SK-N-MC (cell line): ENCODE measurements around the gene ERBB4.

ENCODE experiments used
- DNase-seq: peaks from one replicate; pipeline ENCODE4 v3.0.0-alpha.2; 2011; ENCODE audit warnings: low read depth, low spot score
- H3K27ac ChIP-seq: fragments of 200-600 bp; sonication (generic); 2 replicates; pipeline ENCODE4 v1.5.1; 2016; ENCODE audit warnings: mixed run types
- H3K36me3 ChIP-seq: fragments of 200-600 bp; sonication (generic); 2 replicates; pipeline ENCODE4 v1.6.1; 2017; ENCODE audit warnings: antibody characterized with exemption, low read length, mixed read lengths; ENCODE audit not compliant: insufficient read depth
- H3K4me3 ChIP-seq: fragments of 200-600 bp; sonication (generic); 2 replicates; pipeline ENCODE4 v1.5.1; 2016
- H3K9ac ChIP-seq: fragments of 200-600 bp; sonication (generic); 2 replicates; pipeline ENCODE4 v1.8.0; 2017; ENCODE audit warnings: mixed run types, mixed read lengths; ENCODE audit not compliant: insufficient read length
- H3K9me3 ChIP-seq: fragments of 200-600 bp; sonication (generic); 2 replicates; pipeline ENCODE4 v1.6.1; 2017; ENCODE audit warnings: low read depth, mild to moderate bottlenecking, antibody characterized with exemption, low read length, moderate library complexity, mixed read lengths
- EZH2 ChIP-seq: fragments of 200-600 bp; sonication (generic); IDR thresholded peaks from one replicate; pipeline ENCODE4 v1.6.1; 2017; ENCODE audit warnings: antibody characterized with exemption
- FOXP2 ChIP-seq: optimal IDR thresholded peaks from 2 replicates; pipeline ENCODE3; 2011; ENCODE audit warnings: mild to moderate bottlenecking, moderate library complexity; ENCODE audit not compliant: insufficient read depth; ENCODE audit errors: extremely low read length, control extremely low read depth
- POLR2AphosphoS5 ChIP-seq: IDR thresholded peaks from 2 replicates; pipeline ENCODE4 v1.6.1; 2012; ENCODE audit warnings: mild to moderate bottlenecking, low read depth, low read length, borderline replicate concordance

ERBB4 gene

GRCh38 chr2:212367431-212367830, 171.2 kb downstream of the ERBB4 start:
- no peak for DNase-seq
- H3K9me3 ChIP-seq = no peaks in the 10 kb centered on the region
- no peak overlapping the region for H3K27ac ChIP-seq
- TF ChIP-seq FOXP2 (no peak), POLR2AphosphoS5 (no peak), EZH2 (no peak)
- no peaks in the 10 kb centered on the region for H3K36me3 ChIP-seq
- H3K4me3 ChIP-seq = no peak overlapping the region
- no peak overlapping the region for H3K9ac ChIP-seq

- DNase-seq = no peak
- H3K9ac ChIP-seq = no peak overlapping the region
- TF ChIP-seq POLR2AphosphoS5 (no peak), FOXP2 (no peak), EZH2 (no peak)
- no peaks in the 10 kb centered on the region for H3K36me3 ChIP-seq
- H3K4me3 ChIP-seq = no peak overlapping the region
- H3K9me3 ChIP-seq = no peaks in the 10 kb centered on the region
- 0 out of 2 replicates have a peak overlapping the region, but pooled peaks have one; percentile 27 for H3K27ac ChIP-seq
Measured at GRCh38 chr2:212364112-212364985, 174.3 kb downstream of the ERBB4 start.

DNA sequence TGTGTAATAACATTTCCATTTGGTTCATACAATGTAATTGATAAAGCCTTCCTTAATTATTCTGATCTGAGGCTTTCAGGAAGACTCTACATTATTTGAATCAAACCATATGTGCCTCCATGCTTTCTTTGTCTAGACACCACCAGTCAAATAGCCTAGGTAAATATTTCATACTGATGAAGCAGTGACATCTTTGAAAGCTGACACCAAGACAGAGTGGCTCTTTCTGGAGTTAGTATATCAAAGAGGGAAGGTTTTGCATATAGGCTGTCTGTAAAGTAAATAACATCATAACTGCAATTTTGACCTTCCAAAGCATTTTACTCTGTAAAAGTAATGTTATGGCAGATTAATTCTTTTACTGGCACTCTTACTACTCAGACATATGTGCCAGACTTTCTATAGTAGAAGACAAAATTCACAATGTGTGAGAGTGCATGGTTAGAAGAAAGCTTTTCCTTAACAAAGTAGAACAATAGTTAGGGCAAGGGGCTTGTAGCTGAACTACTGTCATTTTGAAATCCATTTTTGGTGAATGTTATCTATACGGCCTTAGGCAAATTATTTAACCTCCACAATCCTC, 177.3 kb downstream of the ERBB4 start:
- TF ChIP-seq EZH2 (no peak), FOXP2 (no peak), POLR2AphosphoS5 (no peak)
- Histone ChIP-seq H3K27ac (peak overlapping the region; percentile 60), H3K36me3 (no peaks in the 10 kb centered on the region), H3K9ac (no peak overlapping the region), H3K9me3 (no peaks in the 10 kb centered on the region), H3K4me3 (peak overlapping the region; percentile 18; the same call in 1 of the 2 replicates)
- DNase-seq = no peak

DNA sequence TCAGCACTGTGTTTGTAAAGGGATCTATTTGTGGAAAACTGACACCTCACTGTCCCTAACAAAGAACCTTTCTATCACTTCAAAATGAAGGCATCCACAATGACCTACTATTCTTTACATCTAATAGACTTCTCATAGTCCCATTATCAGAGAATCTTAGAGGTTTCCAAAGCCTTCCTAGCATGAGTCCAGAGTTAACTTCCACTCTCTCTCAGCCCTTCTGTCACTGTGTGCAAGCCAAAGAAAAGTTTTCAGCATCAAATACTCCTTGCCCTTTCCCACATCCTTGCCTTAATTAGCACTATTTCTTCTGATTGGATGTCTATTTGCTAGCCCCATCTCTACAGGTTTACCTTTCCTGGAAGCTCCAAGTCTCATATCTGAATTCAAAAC, 178.5 kb downstream of the ERBB4 start:
- H3K9me3 ChIP-seq = no peaks in the 10 kb centered on the region
- no peaks in the 10 kb centered on the region for H3K36me3 ChIP-seq
- no peak overlapping the region for H3K9ac ChIP-seq
- no peak for TF ChIP-seq FOXP2
- peak overlapping the region; percentile 1; the same call in 1 of the 2 replicates for H3K27ac ChIP-seq
- DNase-seq = no peak
- H3K4me3 ChIP-seq = no peak overlapping the region

- H3K27ac ChIP-seq = no peak overlapping the region; the same call in 1 of the 2 replicates
- no peak for DNase-seq
- TF ChIP-seq EZH2 (no peak), POLR2AphosphoS5 (no peak), FOXP2 (no peak)
- no peak overlapping the region for H3K9ac ChIP-seq
- H3K9me3 ChIP-seq = no peaks in the 10 kb centered on the region
- no peaks in the 10 kb centered on the region for H3K36me3 ChIP-seq
- peak overlapping the region; percentile 16; the same call in 1 of the 2 replicates for H3K4me3 ChIP-seq
Measured at GRCh38 chr2:212359425-212360067, 179.1 kb downstream of the ERBB4 start.

- TF ChIP-seq POLR2AphosphoS5 = no peak
- TF ChIP-seq FOXP2 = no peak
- no peak for TF ChIP-seq EZH2
- H3K4me3 ChIP-seq = no peak overlapping the region
- DNase-seq = no peak
- no peak overlapping the region for H3K27ac ChIP-seq
- no peaks in the 10 kb centered on the region for H3K9me3 ChIP-seq
- no peak overlapping the region for H3K9ac ChIP-seq
- H3K36me3 ChIP-seq = no peaks in the 10 kb centered on the region
Measured at GRCh38 chr2:212357606-212358005, 181.0 kb downstream of the ERBB4 start.

- TF ChIP-seq POLR2AphosphoS5 = no peak
- TF ChIP-seq EZH2 = no peak
- no peak for TF ChIP-seq FOXP2
- no peak overlapping the region for H3K4me3 ChIP-seq
- no peak for DNase-seq
- no peak overlapping the region for H3K27ac ChIP-seq
- no peak overlapping the region for H3K9ac ChIP-seq
- H3K36me3 ChIP-seq = no peaks in the 10 kb centered on the region
- H3K9me3 ChIP-seq = no peaks in the 10 kb centered on the region
Measured at GRCh38 chr2:212354382-212354781, 184.2 kb downstream of the ERBB4 start.

- Histone ChIP-seq H3K27ac (no peak overlapping the region), H3K9ac (no peak overlapping the region), H3K4me3 (no peak overlapping the region), H3K9me3 (no peaks in the 10 kb centered on the region), H3K36me3 (no peaks in the 10 kb centered on the region)
- no peak for DNase-seq
- TF ChIP-seq EZH2 (no peak), POLR2AphosphoS5 (no peak), FOXP2 (no peak)
Measured at GRCh38 chr2:212348501-212348900, 190.1 kb downstream of the ERBB4 start.
